HepG2 (cell line): ENCODE results near the gene PRR4. TPM values are rescaled to one million over a fixed set of nuclear protein-coding genes. Genes with fewer than 3 reads are reported as not detected.

Experiments used
- ATAC-seq: fragments of 200-7000 bp; cut with Tn5 transposase; 3 replicates; pipeline ENCODE4 v1.9.1; 2020; ENCODE audit warnings: mild to moderate bottlenecking, moderate library complexity
- BruUV-seq: library from RNA; stranded (reverse); fragments of 400-500 nt; replicated peaks from 2 replicates; lab custom pipeline; 2021; lab: Mats Ljungman, UMichigan
- CTCF ChIA-PET: fragments of 300-600 bp; formaldehyde crosslinking; extraction: SDS; loops from one replicate; lab custom pipeline; 2021; ENCODE audit warnings: low total read pairs, inconsistent platforms, low intra/inter-chr PET ratio; lab: Yijun Ruan, JAX
- POLR2A ChIA-PET: fragments of 350-600 bp; sonication (Branson Sonifier 250); formaldehyde crosslinking; loops from one replicate; lab custom pipeline; 2020; ENCODE audit warnings: antibody characterized with exemption, inconsistent platforms; lab: Yijun Ruan, JAX
- DNase-seq: peaks from one replicate; pipeline ENCODE4 v3.0.0-alpha.2; 2015; ENCODE audit warnings: low spot score
- FAIRE-seq: peaks from 3 replicates; lab custom pipeline; 2011; peaks lifted over from hg19 to GRCh38; lab: Jason Lieb, UNC
- H2AFZ ChIP-seq: one replicate; pipeline ENCODE4 v1.6.1; 2011; ENCODE audit warnings: low read length, inconsistent platforms
- H3K27ac ChIP-seq: fragments of 300-600 bp; 3 replicates; pipeline ENCODE4 v1.8.0; 2011; ENCODE audit warnings: mixed run types, mild to moderate bottlenecking, mixed read lengths, low read length, inconsistent platforms; ENCODE audit not compliant: insufficient read depth; ENCODE audit errors: extremely low read length
- H3K27me3 ChIP-seq, 2 experiments: fragments of 200-600 bp in 1 of 2; 2 replicates in 1 of 2; 3 replicates in 1 of 2; pipeline versions ENCODE4 v1.6.0 to v1.8.0; 2011; ENCODE audit warnings: low read length in 2 of 2, mild to moderate bottlenecking in 2 of 2, moderate library complexity in 2 of 2, inconsistent platforms in 1 of 2; ENCODE audit not compliant: insufficient read depth in 2 of 2, control insufficient read depth in 1 of 2
- H3K36me3 ChIP-seq, 2 experiments: fragments of 200-600 bp in 1 of 2; replicated peaks in 1 of 2; 2 replicates in 1 of 2; 3 replicates in 1 of 2; pipeline versions ENCODE4 v1.5.1 to v1.8.0; 2011; ENCODE audit warnings: low read length in 2 of 2, inconsistent platforms in 1 of 2; ENCODE audit not compliant: insufficient read depth in 2 of 2, control insufficient read depth in 1 of 2
- H3K4me1 ChIP-seq: 2 replicates; pipeline ENCODE4 v1.5.1; 2012; ENCODE audit warnings: low read length, inconsistent platforms; ENCODE audit not compliant: insufficient read depth
- H3K4me2 ChIP-seq: 2 replicates; pipeline ENCODE4 v1.6.0; 2011; ENCODE audit warnings: low read depth, low read length, inconsistent platforms
- H3K4me3 ChIP-seq, 3 experiments: fragments of 200-600 bp in 1 of 3; sonication (generic), shearing (Covaris generic) in 1 of 3; replicated peaks in 1 of 3; 2 replicates each; pipeline ENCODE4 v1.5.1; 2011 to 2016; ENCODE audit warnings: low read length in 3 of 3, inconsistent platforms in 2 of 3, low read depth in 2 of 3, mild to moderate bottlenecking in 2 of 3, control low read depth in 1 of 3, mixed read lengths in 1 of 3; ENCODE audit not compliant: insufficient read depth in 1 of 3
- H3K79me2 ChIP-seq: one replicate; pipeline ENCODE4 v1.6.1; 2011; ENCODE audit warnings: low read length, inconsistent platforms; ENCODE audit not compliant: insufficient read depth
- H3K9ac ChIP-seq: 2 replicates; pipeline ENCODE4 v1.6.0; 2011; ENCODE audit warnings: mild to moderate bottlenecking, low read depth, low read length, inconsistent platforms; ENCODE audit not compliant: insufficient read depth
- H3K9me3 ChIP-seq: 2 replicates; pipeline ENCODE4 v1.5.1; 2012; ENCODE audit warnings: mild to moderate bottlenecking, low read length
- H4K20me1 ChIP-seq: 2 replicates; pipeline ENCODE4 v1.6.0; 2011; ENCODE audit warnings: inconsistent platforms, mild to moderate bottlenecking, low read length, moderate library complexity; ENCODE audit not compliant: insufficient read depth
- ATF7 ChIP-seq, 2 experiments: fragments of 450-650 bp in 1 of 2; sonication (generic) in 1 of 2; formaldehyde crosslinking in 1 of 2; IDR thresholded peaks; 2 replicates each; pipeline versions ENCODE4 v1.4.0 to v1.6.1; 2016 to 2020; ENCODE audit warnings: antibody characterized with exemption in 1 of 2, mild to moderate bottlenecking in 1 of 2, missing genetic modification reagents in 1 of 2
- BHLHE40 ChIP-seq: IDR thresholded peaks from 2 replicates; pipeline ENCODE4 v1.6.1; 2011; ENCODE audit warnings: low read length, improper control_type of control experiment
- ETV6 ChIP-seq: sonication (generic); formaldehyde crosslinking; conservative IDR thresholded peaks from 2 replicates; pipeline ENCODE4 v1.4.0; 2020; ENCODE audit warnings: missing genetic modification reagents
- GTF2F1 ChIP-seq: fragments of 150-350 bp; IDR thresholded peaks from 2 replicates; pipeline ENCODE4 v1.6.1; 2014; ENCODE audit warnings: low read length
- KLF6 ChIP-seq: IDR thresholded peaks from 2 replicates; pipeline ENCODE4 v1.8.0; 2016; ENCODE audit warnings: missing biosample characterization, missing genetic modification reagents
- MED1 ChIP-seq: sonication (generic); formaldehyde crosslinking; IDR thresholded peaks from 2 replicates; pipeline ENCODE4 v1.4.0; 2020; ENCODE audit warnings: missing genetic modification reagents
- NBN ChIP-seq: fragments of 450-650 bp; conservative IDR thresholded peaks from 2 replicates; pipeline ENCODE4 v1.6.1; 2017
- NFE2L1 ChIP-seq: sonication (generic); formaldehyde crosslinking; IDR thresholded peaks from 2 replicates; pipeline ENCODE4 v1.4.0; 2020; ENCODE audit warnings: missing genetic modification reagents, mild to moderate bottlenecking, borderline replicate concordance
- PHB2 ChIP-seq: fragments of 450-650 bp; IDR thresholded peaks from 2 replicates; pipeline ENCODE4 v1.6.1; 2018; ENCODE audit not compliant: partially characterized antibody
- PHF21A ChIP-seq: sonication (generic); formaldehyde crosslinking; IDR thresholded peaks from 2 replicates; pipeline ENCODE4 v1.5.0; 2020; ENCODE audit warnings: mild to moderate bottlenecking, missing genetic modification reagents
- PPARG ChIP-seq: conservative IDR thresholded peaks from 2 replicates; pipeline ENCODE4 v1.6.1; 2016; ENCODE audit warnings: missing biosample characterization, missing genetic modification reagents
- REPIN1 ChIP-seq: sonication (generic); formaldehyde crosslinking; IDR thresholded peaks from 2 replicates; pipeline ENCODE4 v1.8.0; 2022; ENCODE audit warnings: missing genetic modification reagents, low read depth, mild to moderate bottlenecking, borderline replicate concordance
- SMARCE1 ChIP-seq: fragments of 450-650 bp; IDR thresholded peaks from 2 replicates; pipeline ENCODE4 v1.6.1; 2017; ENCODE audit warnings: borderline replicate concordance
- SP4 ChIP-seq: sonication (generic); formaldehyde crosslinking; IDR thresholded peaks from 2 replicates; pipeline ENCODE4 v1.8.1; 2023; ENCODE audit warnings: mild to moderate bottlenecking, missing genetic modification reagents
- THAP11 ChIP-seq: IDR thresholded peaks from 2 replicates; pipeline ENCODE4 v1.6.1; 2016; ENCODE audit warnings: missing biosample characterization, missing genetic modification reagents
- ZFP82 ChIP-seq: sonication (generic); formaldehyde crosslinking; IDR thresholded peaks from 2 replicates; pipeline ENCODE4 v1.5.1; 2020; ENCODE audit warnings: mild to moderate bottlenecking, missing genetic modification reagents, borderline replicate concordance
- ZNF101 ChIP-seq: sonication (generic); formaldehyde crosslinking; IDR thresholded peaks from 2 replicates; pipeline ENCODE4 v1.4.0; 2020; ENCODE audit warnings: mild to moderate bottlenecking, low read depth, missing genetic modification reagents, borderline replicate concordance
- ZNF468 ChIP-seq: sonication (generic); formaldehyde crosslinking; IDR thresholded peaks from 2 replicates; pipeline ENCODE4 v1.8.0; 2022; ENCODE audit warnings: mild to moderate bottlenecking, moderate library complexity, missing genetic modification reagents
- WGBS: methylation state at CpG from one replicate; pipeline ENCODE4 v1.1.6; 2017; ENCODE audit warnings: low lambda C conversion rate; 5-methylcytosine and 5-hydroxymethylcytosine counted together
- in situ Hi-C: cut with HindIII; loops from 2 replicates; pipeline ENCODE4 v1.10.0; 2017; ENCODE audit warnings: low pct_unique_long_range_greater_than_20kb; ENCODE audit not compliant: extremely low pct_ligation_motif_present
- intact Hi-C: fragments of 100-400 bp; cut with micrococcal nuclease; formaldehyde crosslinking; loops from one replicate; pipeline ENCODE4 v1.10.0; 2022; ENCODE audit not compliant: unreplicated experiment
- polyA plus RNA-seq, 8 experiments: library from polyadenylated mRNA; depleted of rRNA in 3 of 8; stranded (reverse) in 7 of 8; unstranded in 1 of 8; fragments of >200 nt; fragmentation: Illumina TruSeq in 4 of 8; extraction: Trizol in 4 of 8; gene quantifications; 2 replicates each; pipeline versions ENCODE4 v1.2.1 to v1.2.3, GENCODE V29; 2011 to 2016; ENCODE audit warnings: low read depth in 4 of 8, missing spikeins in 1 of 8, mixed read lengths in 1 of 8; ENCODE audit not compliant: insufficient read depth in 1 of 8
- total RNA-seq, 5 experiments: library from RNA; depleted of rRNA; stranded (reverse); fragments of >200 nt; fragmentation: Illumina TruSeq; extraction: Trizol; gene quantifications; 2 replicates each; pipeline ENCODE4 v1.2.3, GENCODE V29; 2016; ENCODE audit warnings: low read depth in 1 of 5
- TF ChIP-seq, protein P1 (sequence below): sonication (generic); formaldehyde crosslinking; conservative IDR thresholded peaks from 2 replicates; pipeline ENCODE4 v1.8.0; 2022; ENCODE audit warnings: mild to moderate bottlenecking, moderate library complexity, missing genetic modification reagents

PRR4 gene
- total and polyA plus RNA-seq, 2 of the 13 experiments (the other 11 are each of a cell fraction or from before 2014, with no cell fraction given): 2.3 to 5.4 TPM

DNA sequence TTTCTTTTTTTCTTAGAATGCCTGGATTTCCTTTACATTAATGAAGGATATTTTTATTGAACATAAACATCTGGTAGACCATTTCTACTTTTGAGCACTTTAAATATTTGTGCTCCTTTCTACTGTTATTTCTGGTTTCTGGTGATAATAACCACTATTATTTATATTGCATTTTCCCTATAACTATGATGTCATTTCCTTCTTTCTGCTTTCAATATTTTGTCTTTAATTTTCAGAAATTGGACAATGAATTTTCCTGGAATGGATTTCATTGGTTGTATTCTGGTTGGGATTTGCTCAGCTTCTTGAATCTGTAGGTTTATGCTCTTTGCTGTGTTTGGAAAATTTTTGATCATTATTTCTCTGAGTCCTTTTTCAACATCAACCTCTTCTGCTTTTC is 40.0 kb upstream of the PRR4 start:
- Histone ChIP-seq H3K79me2 (no peaks in the 10 kb centered on the region), H3K4me2 (no peak overlapping the region), H3K36me3 (peaks cover 0 to under 1% of the 10 kb centered on the region in 2 experiments; a peak in 1 of 5 replicates), H4K20me1 (no peaks in the 10 kb centered on the region), H3K27me3 (no peaks in the 10 kb centered on the region), H3K9me3 (no peaks in the 10 kb centered on the region), H3K4me1 (peaks cover 68% of the 10 kb centered on the region), H3K27ac (no peak overlapping the region), H3K9ac (no peak overlapping the region), H3K4me3 (no peak overlapping the region), H2AFZ (no peak overlapping the region)
- ChIA-PET POLR2A (no interaction called here), CTCF (no interaction called here)
- TF ChIP-seq NFE2L1 (CRISPR knock-in tag): no peak
- TF ChIP-seq ATF7 (IDR thresholded peaks at IDR 0.05): peak; percentile 89
- no peak for TF ChIP-seq ATF7 (CRISPR knock-in tag; IDR thresholded peaks at IDR 0.05)
- intact Hi-C loops (no loop called here), in situ Hi-C loops (no loop called here)
- BruUV-seq: no TSS peak
- DNase-seq (no peak), ATAC-seq (no peak), FAIRE-seq (no peak)

DNA sequence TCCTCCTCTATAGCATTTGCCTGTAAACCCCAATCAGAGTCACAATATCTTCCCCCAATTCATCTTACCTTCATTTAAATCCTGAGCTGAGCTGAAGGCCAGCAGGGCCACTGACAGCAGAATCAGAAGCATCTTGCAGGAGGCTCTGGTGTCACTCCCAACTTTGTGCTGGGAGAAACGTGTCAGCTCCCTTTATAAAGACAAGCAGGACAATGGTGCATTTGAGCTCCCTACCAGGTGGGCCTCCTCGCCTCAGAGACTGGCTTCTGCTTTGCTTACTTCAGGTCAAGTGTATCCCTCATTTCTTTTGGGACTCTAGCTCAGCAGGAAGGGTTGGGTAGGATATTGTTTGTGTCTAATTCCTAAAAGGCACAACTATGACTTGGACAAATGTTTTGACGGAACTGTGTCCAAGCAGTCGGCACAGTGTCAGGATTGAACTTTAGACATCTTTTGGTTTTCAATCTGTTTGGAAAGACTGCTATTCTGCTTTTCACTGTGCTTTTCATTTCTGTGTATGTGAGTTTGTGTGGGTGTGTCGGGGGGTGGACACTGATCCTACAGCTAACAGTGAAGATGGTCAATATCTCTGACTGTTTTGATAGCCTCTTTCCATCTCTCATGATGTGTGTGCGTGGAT is 34.9 kb upstream of the PRR4 start, which contains the start of gene PRH1:
Gene PRH1, minus strand, starts transcription at position 170 of the 640 bp plus-strand sequence. Its CDS starts 38 bp downstream, at position 132.
- in situ Hi-C loops: no loop called here
- DNase-seq (peak; percentile 34), FAIRE-seq (peak; percentile 74), ATAC-seq (peak; percentile 88)
- Histone ChIP-seq H3K9me3 (no peaks in the 10 kb centered on the region), H3K79me2 (no peaks in the 10 kb centered on the region), H3K4me2 (peak within 1 kb of the TSS; percentile 47), H2AFZ (no peak within 1 kb of the TSS), H3K4me1 (peaks cover 35% of the 10 kb centered on the region), H3K4me3 (no peak within 1 kb of the TSS), H3K27me3 (no peaks in the 10 kb centered on the region), H3K27ac (peak within 1 kb of the TSS; percentile 23), H4K20me1 (no peaks in the 10 kb centered on the region), H3K36me3 (peaks cover 0 to 1% of the 10 kb centered on the region in 2 experiments; a peak in 2 of 5 replicates), H3K9ac (no peak within 1 kb of the TSS)
- no TSS peak for BruUV-seq
- ChIA-PET CTCF (no interaction called here), POLR2A (interaction anchor here (1.3 kb wide), 1 partner anchor 287 kb away, joined by 4 read pairs; the partner anchor contains the start of gene SMIM10L1)
- intact Hi-C loops: no loop called here
- WGBS: 44% methylated on average over 5 of the region's 6 CpGs
- no peak for TF ChIP-seq ZNF468
- TF ChIP-seq SMARCE1: no peak
- TF ChIP-seq SP4 (CRISPR knock-in tag): no peak
- TF ChIP-seq THAP11 (CRISPR knock-in tag): no peak
- TF ChIP-seq ETV6: no peak
- no peak for TF ChIP-seq ZNF101 (CRISPR knock-in tag)
- peak; percentile 28; the same call in 1 of the 2 replicates for TF ChIP-seq MED1 (CRISPR knock-in tag)
- TF ChIP-seq NBN: no peak
- no peak for TF ChIP-seq BHLHE40
- TF ChIP-seq PHB2: no peak
- no peak for TF ChIP-seq ZFP82 (CRISPR knock-in tag)
- no peak for TF ChIP-seq REPIN1 (CRISPR knock-in tag)
- no peak for TF ChIP-seq GTF2F1
- TF ChIP-seq PPARG (CRISPR knock-in tag): no peak
- TF ChIP-seq, protein P1, sequence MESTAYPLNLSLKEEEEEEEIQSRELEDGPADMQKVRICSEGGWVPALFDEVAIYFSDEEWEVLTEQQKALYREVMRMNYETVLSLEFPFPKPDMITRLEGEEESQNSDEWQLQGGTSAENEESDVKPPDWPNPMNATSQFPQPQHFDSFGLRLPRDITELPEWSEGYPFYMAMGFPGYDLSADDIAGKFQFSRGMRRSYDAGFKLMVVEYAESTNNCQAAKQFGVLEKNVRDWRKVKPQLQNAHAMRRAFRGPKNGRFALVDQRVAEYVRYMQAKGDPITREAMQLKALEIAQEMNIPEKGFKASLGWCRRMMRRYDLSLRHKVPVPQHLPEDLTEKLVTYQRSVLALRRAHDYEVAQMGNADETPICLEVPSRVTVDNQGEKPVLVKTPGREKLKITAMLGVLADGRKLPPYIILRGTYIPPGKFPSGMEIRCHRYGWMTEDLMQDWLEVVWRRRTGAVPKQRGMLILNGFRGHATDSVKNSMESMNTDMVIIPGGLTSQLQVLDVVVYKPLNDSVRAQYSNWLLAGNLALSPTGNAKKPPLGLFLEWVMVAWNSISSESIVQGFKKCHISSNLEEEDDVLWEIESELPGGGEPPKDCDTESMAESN: no peak
- no peak for TF ChIP-seq KLF6 (CRISPR knock-in tag)
- TF ChIP-seq PHF21A (CRISPR knock-in tag): 0 out of 2 replicates have a peak, but pooled peaks have one; percentile 22
